Measurements from ENCODE around the gene STAG2. TPM values are rescaled to one million over a fixed set of nuclear protein-coding genes. Genes with fewer than 3 reads are reported as not detected.

STAG2 gene
- total RNA-seq, 1 donor from 2014 or later = 88.2 TPM

DNA sequence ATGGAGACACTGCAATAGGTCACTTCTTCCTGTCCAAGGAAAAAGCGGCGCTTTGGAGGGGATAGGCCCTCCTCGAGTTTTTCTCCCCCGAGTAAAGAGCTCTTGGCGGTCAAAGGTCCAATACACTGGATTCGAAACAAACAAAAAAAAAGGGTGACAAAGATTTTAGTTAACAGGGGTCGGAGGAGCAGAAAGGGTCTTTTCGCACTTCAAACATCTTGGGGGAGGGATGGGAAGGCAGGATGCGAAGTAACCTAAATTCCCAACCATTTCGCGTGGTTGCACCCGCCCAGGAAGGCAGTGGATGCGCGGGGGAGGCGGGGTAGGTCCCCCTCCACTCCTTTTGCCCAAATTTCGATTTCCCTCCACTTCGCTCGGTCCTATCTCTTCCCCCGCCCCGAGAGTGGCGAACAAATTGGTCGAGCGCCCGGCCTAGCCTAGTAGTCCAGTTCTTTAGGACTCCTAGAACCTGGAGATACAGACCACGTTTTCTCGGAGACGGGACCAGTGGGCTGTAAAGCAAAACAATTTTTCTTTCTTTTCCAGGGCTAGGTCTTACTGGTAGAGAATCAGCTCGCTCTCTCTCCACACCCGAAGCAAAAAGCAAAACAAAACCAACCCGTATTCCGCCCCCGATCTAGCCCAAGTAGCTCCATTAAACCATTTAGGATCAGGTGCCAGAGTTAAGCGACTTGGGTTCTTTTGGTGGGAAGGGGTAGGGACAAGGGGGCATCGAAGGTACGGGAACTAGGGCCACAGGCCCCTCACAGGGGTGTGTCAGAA is 2.0 kb upstream of the STAG2 start:
- TF ChIP-seq, protein P1, sequence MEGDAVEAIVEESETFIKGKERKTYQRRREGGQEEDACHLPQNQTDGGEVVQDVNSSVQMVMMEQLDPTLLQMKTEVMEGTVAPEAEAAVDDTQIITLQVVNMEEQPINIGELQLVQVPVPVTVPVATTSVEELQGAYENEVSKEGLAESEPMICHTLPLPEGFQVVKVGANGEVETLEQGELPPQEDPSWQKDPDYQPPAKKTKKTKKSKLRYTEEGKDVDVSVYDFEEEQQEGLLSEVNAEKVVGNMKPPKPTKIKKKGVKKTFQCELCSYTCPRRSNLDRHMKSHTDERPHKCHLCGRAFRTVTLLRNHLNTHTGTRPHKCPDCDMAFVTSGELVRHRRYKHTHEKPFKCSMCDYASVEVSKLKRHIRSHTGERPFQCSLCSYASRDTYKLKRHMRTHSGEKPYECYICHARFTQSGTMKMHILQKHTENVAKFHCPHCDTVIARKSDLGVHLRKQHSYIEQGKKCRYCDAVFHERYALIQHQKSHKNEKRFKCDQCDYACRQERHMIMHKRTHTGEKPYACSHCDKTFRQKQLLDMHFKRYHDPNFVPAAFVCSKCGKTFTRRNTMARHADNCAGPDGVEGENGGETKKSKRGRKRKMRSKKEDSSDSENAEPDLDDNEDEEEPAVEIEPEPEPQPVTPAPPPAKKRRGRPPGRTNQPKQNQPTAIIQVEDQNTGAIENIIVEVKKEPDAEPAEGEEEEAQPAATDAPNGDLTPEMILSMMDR (IDR thresholded peaks at IDR 0.05) = no peak
- Histone ChIP-seq H3K4me3 (peak overlapping the region; percentile 72), H3K36me3 (no peaks in the 10 kb centered on the region), H3K27ac (peak overlapping the region; percentile 92), H3K4me1 (peaks cover 7% of the 10 kb centered on the region), H3K9me3 (no peaks in the 10 kb centered on the region), H3K27me3 (ENCODE audit: low read depth) (no peaks in the 10 kb centered on the region)
- intact Hi-C loops (cut with DNase I) = no loop called here
- peak; percentile 6 to 21 for ATAC-seq
- peak; percentile 50 for DNase-seq

DNA sequence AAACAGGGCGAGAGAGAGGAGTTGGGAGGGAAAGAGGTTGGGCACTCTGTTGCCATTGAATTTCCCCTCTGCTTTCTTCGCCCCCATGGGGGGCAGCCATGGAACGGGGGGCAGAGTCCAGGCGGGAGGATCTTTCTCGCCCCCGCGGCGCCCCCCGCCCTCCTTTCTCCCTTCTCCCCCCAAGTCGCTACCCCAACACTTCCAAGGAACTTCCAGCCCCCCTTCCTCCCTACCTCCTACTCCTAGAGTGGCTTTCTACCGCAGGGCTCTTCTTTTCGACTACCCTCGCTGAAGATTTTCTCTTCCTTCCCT is 594 bp upstream of the STAG2 start:
- intact Hi-C loops (cut with DNase I) = no loop called here
- Histone ChIP-seq H3K27ac (peak overlapping the region; percentile 94), H3K9me3 (no peaks in the 10 kb centered on the region), H3K27me3 (ENCODE audit: low read depth) (no peaks in the 10 kb centered on the region), H3K36me3 (no peaks in the 10 kb centered on the region), H3K4me1 (peaks cover 21% of the 10 kb centered on the region), H3K4me3 (peak overlapping the region; percentile 72)
- no peak for DNase-seq
- no peak for ATAC-seq
- TF ChIP-seq, protein P1 (IDR thresholded peaks at IDR 0.05) = no peak

DNA sequence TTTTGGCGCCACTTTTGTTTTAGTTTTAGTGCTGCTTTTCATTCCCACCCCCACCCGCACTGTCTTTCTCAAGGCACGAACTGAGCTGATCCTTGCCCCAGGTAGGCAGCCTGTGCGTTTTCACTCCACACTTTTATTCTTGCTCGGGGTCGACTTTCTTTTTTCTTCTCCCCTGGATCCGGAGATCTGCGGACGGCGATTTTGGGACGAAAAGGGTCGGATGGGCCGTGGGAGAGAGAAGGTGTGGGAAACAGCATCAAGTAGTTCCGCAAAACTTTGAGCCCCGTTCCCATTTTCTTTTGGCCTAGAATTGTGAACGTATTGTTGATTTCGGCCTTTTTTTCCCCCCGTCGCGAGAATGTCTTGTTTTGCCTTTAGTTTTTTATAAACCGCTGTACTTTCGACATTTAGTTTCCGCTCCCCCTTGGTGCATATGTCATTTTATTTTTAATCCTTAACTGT is 531 bp downstream of the STAG2 start:
- TF ChIP-seq, protein P1 (IDR thresholded peaks at IDR 0.05) = no peak

GRCh38 chrX:123962794-123963373 is 1.4 kb downstream of the STAG2 start:
- intact Hi-C loops (cut with DNase I) = no loop called here
- Histone ChIP-seq H3K4me1 (peaks cover 21% of the 10 kb centered on the region), H3K27me3 (ENCODE audit: low read depth) (no peaks in the 10 kb centered on the region), H3K9me3 (no peaks in the 10 kb centered on the region), H3K27ac (peak overlapping the region; percentile 94), H3K36me3 (no peaks in the 10 kb centered on the region), H3K4me3 (peak overlapping the region; percentile 72)
- DNase-seq = peak; percentile 87
- peak; percentile 79 to 86 for ATAC-seq
- TF ChIP-seq, protein P1 (IDR thresholded peaks at IDR 0.05) = no peak

More for the DNA sequence above, 531 bp downstream of the STAG2 start:
- peaks cover 21% of the 10 kb centered on the region for H3K4me1 ChIP-seq
- no peaks in the 10 kb centered on the region for H3K27me3 ChIP-seq (ENCODE audit: low read depth)
- no peaks in the 10 kb centered on the region for H3K36me3 ChIP-seq
- H3K4me3 ChIP-seq = peak overlapping the region; percentile 72
- ATAC-seq = no peak
- intact Hi-C loops (cut with DNase I) = no loop called here
- no peak for DNase-seq
- H3K9me3 ChIP-seq = no peaks in the 10 kb centered on the region
- H3K27ac ChIP-seq = peak overlapping the region; percentile 94

DNA sequence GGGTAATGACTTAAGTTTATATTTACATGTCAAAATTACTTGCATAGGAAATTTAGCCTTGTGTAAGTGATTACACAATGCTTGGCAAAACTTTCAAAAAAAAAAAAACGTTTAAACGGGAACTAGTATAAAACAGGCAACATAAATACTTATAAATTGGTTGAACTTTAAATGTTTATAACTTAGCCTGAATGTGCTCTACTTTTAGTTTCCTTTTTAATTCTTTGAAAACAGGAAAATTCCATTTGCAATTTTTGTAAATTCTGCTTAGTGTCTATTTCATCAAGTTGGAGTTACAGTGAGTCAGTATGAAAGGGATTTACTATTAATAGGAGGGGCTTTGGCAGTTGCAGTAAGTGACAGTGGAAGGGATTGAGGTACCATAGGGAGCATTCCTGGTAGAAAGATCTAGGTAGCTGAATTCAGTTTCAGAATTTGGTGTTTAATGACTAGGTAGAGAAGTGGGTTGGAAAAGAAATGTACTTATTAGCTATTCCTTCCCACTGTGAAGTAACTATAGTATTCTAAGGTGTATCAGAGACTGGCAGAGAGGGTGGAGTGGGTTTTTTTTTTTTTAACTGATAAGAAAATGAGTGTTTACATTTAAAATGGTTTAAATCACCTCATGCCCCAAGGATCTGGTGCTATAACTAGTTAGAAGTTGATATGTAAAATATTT is 2.8 kb downstream of the STAG2 start:
- no peaks in the 10 kb centered on the region for H3K9me3 ChIP-seq
- H3K4me3 ChIP-seq = peak overlapping the region; percentile 72
- no peak for DNase-seq
- no peaks in the 10 kb centered on the region for H3K36me3 ChIP-seq
- ATAC-seq = no peak
- intact Hi-C loops (cut with DNase I) = no loop called here
- peak overlapping the region; percentile 94 for H3K27ac ChIP-seq
- TF ChIP-seq, protein P1 (IDR thresholded peaks at IDR 0.05) = no peak
- no peaks in the 10 kb centered on the region for H3K27me3 ChIP-seq (ENCODE audit: low read depth)
- peaks cover 21% of the 10 kb centered on the region for H3K4me1 ChIP-seq

Data from lower lobe of right lung (tissue), 2 donors.